Mesendoderm (in vitro differentiated cells): ENCODE data around the gene ARHGAP15.

Source experiments
- DNase-seq: peaks from one replicate; pipeline ENCODE4 v3.0.0; 2013
- H2AK5ac ChIP-seq: 2 replicates; pipeline ENCODE4 v1.6.1; 2013; ENCODE audit warnings: low read length, inconsistent platforms
- H2BK120ac ChIP-seq: 2 replicates; pipeline ENCODE4 v1.6.1; 2013; ENCODE audit warnings: low read depth, mild to moderate bottlenecking, low read length, moderate library complexity, mixed read lengths
- H2BK15ac ChIP-seq: replicated peaks from 2 replicates; pipeline ENCODE4 v1.6.1; 2013; ENCODE audit warnings: low read depth, mild to moderate bottlenecking, moderate library complexity
- H2BK5ac ChIP-seq: 2 replicates; pipeline ENCODE4 v1.6.1; 2013; ENCODE audit warnings: low read length, inconsistent platforms
- H3K18ac ChIP-seq: 2 replicates; pipeline ENCODE4 v1.6.1; 2013; ENCODE audit warnings: mild to moderate bottlenecking, low read length, mixed read lengths
- H3K23ac ChIP-seq: one replicate; pipeline ENCODE4 v1.6.1; 2013; ENCODE audit warnings: low read length
- H3K27ac ChIP-seq: 2 replicates; pipeline ENCODE4 v1.5.1; 2013; ENCODE audit warnings: low read depth, mild to moderate bottlenecking, inconsistent platforms, low read length, moderate library complexity
- H3K27me3 ChIP-seq: 2 replicates; pipeline ENCODE4 v1.6.1; 2013; ENCODE audit warnings: low read length, control low read depth, mild to moderate bottlenecking, inconsistent platforms; ENCODE audit not compliant: insufficient read depth, poor library complexity
- H3K36me3 ChIP-seq: 2 replicates; pipeline ENCODE4 v1.6.1; 2013; ENCODE audit warnings: low read length, inconsistent platforms; ENCODE audit not compliant: control insufficient read depth, insufficient read depth
- H3K4ac ChIP-seq: one replicate; pipeline ENCODE4 v1.6.1; 2013; ENCODE audit warnings: low read depth, mild to moderate bottlenecking, low read length, moderate library complexity
- H3K4me1 ChIP-seq: 2 replicates; pipeline ENCODE4 v1.6.1; 2013; ENCODE audit warnings: low read depth, low read length, inconsistent platforms; ENCODE audit not compliant: control insufficient read depth
- H3K4me2 ChIP-seq: 2 replicates; pipeline ENCODE4 v1.6.1; 2013; ENCODE audit warnings: low read length
- H3K4me3 ChIP-seq: 2 replicates; pipeline ENCODE4 v1.5.1; 2013; ENCODE audit warnings: mild to moderate bottlenecking, low read length
- H3K56ac ChIP-seq: one replicate; pipeline ENCODE4 v1.6.1; 2013; ENCODE audit warnings: low read length
- H3K79me1 ChIP-seq: 2 replicates; pipeline ENCODE4 v1.6.1; 2013; ENCODE audit warnings: low read length, inconsistent platforms
- H3K79me2 ChIP-seq: 2 replicates; pipeline ENCODE4 v1.6.1; 2013; ENCODE audit warnings: mild to moderate bottlenecking, low read length; ENCODE audit not compliant: control insufficient read depth, insufficient read depth
- H3K9ac ChIP-seq: 2 replicates; pipeline ENCODE4 v1.6.1; 2013; ENCODE audit warnings: low read length, inconsistent platforms
- H4K5ac ChIP-seq: one replicate; pipeline ENCODE4 v1.6.1; 2013; ENCODE audit warnings: low read length
- H4K8ac ChIP-seq: one replicate; pipeline ENCODE4 v1.6.1; 2013; ENCODE audit warnings: low read depth, mild to moderate bottlenecking, control low read depth, low read length, moderate library complexity
- WGBS: extraction: QIAGEN DNeasy Blood & Tissue Kit; methylation state at CpG from one replicate; pipeline ENCODE4 v1.1.7; 2013; ENCODE audit warnings: low lambda C conversion rate, missing lambda C conversion rate; ENCODE audit not compliant: insufficient coverage; ENCODE audit errors: extremely low coverage; 5-methylcytosine and 5-hydroxymethylcytosine counted together

ARHGAP15 gene

DNA sequence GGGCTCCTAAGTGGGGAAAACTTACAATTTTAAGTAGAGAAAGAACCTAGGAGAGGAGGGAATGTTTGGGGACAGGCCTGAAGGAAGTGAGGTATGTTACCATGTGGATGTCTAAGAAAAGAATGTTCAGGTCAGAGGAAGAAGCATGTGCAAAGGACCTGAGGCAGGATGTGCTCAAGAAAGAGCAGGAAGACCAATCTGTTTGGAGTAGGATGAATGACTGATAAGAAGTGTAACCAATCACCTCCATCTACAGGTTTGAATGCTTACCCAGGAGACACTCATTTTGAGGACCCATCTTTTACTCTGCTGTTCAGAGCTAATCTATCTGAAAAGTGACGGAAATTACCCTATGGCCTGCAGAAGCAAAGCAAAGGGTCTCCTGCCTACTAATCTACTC is 342.3 kb downstream of the ARHGAP15 start:
- Histone ChIP-seq H3K23ac (no peak overlapping the region), H3K9ac (no peak overlapping the region), H3K4ac (no peak overlapping the region), H3K4me3 (no peak overlapping the region), H2AK5ac (no peak overlapping the region), H3K56ac (no peak overlapping the region), H3K27me3 (no peaks in the 10 kb centered on the region), H3K4me1 (no peaks in the 10 kb centered on the region), H2BK15ac (no peak overlapping the region), H3K36me3 (no peaks in the 10 kb centered on the region), H3K27ac (no peak overlapping the region), H3K4me2 (no peak overlapping the region), H3K79me1 (no peaks in the 10 kb centered on the region), H3K18ac (no peak overlapping the region), H2BK5ac (no peak overlapping the region), H2BK120ac (no peak overlapping the region), H3K79me2 (no peaks in the 10 kb centered on the region), H4K5ac (no peak overlapping the region), H4K8ac (no peak overlapping the region)
- no peak for DNase-seq
- no CpG with 5 or more reads among the region's 1 CpG for WGBS

DNA sequence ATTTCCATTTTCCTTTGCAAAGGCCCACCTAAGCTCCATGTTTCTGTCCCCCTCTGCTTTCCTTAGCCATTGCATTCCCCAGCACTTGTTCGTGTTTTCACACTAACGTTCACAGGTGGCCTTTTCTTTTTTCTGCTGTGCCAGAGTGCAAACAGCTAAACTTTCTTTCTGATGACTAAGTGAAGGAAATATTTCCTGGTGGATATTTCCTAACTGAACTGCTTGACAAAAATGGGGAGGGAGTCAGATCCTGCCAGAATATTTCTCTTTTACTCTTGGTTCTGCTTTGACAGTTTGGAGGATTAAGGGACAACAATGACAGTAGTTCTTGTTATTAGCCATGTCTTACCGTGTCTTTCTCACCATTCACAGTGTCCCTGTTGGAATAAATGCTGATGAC is 344.0 kb downstream of the ARHGAP15 start:
- Histone ChIP-seq H3K4me2 (no peak overlapping the region), H2BK15ac (no peak overlapping the region), H3K27me3 (no peaks in the 10 kb centered on the region), H2BK5ac (no peak overlapping the region), H3K79me1 (no peaks in the 10 kb centered on the region), H2BK120ac (no peak overlapping the region), H3K9ac (no peak overlapping the region), H3K23ac (no peak overlapping the region), H3K79me2 (no peaks in the 10 kb centered on the region), H3K18ac (no peak overlapping the region), H4K5ac (no peak overlapping the region), H3K56ac (no peak overlapping the region), H3K27ac (no peak overlapping the region), H3K4me3 (no peak overlapping the region), H3K4ac (no peak overlapping the region), H4K8ac (no peak overlapping the region), H3K4me1 (no peaks in the 10 kb centered on the region), H3K36me3 (no peaks in the 10 kb centered on the region), H2AK5ac (no peak overlapping the region)
- WGBS: no CpG with 5 or more reads among the region's 3 CpGs
- DNase-seq: no peak

DNA sequence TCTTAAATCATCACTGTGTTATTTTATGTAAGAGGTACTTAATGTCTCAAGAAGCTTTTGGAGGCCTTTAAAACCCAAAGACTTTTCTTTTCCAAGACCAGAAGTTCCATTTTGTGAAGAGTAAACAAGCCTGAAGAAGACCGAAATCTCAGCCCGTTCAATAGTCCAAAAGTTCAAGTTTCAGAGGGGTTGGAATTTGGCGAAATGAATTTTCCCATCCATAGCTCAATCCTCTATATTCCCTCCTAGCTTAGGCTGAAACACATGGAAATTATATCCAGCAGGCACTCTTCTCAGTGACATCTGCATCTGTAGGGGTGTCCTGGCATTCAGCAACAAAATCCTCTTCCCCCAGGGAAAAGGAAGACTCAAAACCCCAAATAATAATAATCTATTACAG is 344.6 kb downstream of the ARHGAP15 start:
- Histone ChIP-seq H3K9ac (no peak overlapping the region), H4K5ac (no peak overlapping the region), H3K4ac (no peak overlapping the region), H3K4me3 (no peak overlapping the region), H2BK5ac (no peak overlapping the region), H2BK120ac (no peak overlapping the region), H3K79me1 (no peaks in the 10 kb centered on the region), H2BK15ac (no peak overlapping the region), H4K8ac (no peak overlapping the region), H3K27me3 (no peaks in the 10 kb centered on the region), H3K4me1 (no peaks in the 10 kb centered on the region), H3K18ac (no peak overlapping the region), H3K23ac (no peak overlapping the region), H3K79me2 (no peaks in the 10 kb centered on the region), H3K27ac (no peak overlapping the region), H2AK5ac (no peak overlapping the region), H3K56ac (no peak overlapping the region), H3K36me3 (no peaks in the 10 kb centered on the region), H3K4me2 (no peak overlapping the region)
- WGBS: no CpG with 5 or more reads among the region's 3 CpGs
- no peak for DNase-seq

DNA sequence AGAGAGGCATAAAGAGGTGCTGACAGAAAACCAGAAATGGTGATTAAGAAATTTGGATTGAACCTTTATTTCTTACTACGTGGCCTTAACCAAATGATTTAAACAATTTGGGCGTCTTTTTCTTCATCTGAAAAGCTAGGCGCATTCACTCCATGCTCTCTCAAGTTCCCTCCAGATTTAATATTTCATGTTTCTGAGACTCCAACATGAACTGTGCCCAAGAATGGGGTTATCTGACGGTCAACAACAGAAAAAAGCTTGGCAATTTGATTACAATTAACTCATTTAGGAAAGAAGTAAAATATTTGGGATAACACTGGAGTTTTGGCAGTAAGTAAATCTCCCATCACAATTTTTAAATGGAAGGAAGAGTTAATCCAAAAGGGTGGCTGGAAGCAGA is 345.4 kb downstream of the ARHGAP15 start:
- H3K79me2 ChIP-seq: no peaks in the 10 kb centered on the region
- no peak overlapping the region for H2BK5ac ChIP-seq
- H3K56ac ChIP-seq: no peak overlapping the region
- no peaks in the 10 kb centered on the region for H3K36me3 ChIP-seq
- no peak overlapping the region for H3K4ac ChIP-seq
- no peak overlapping the region for H2BK120ac ChIP-seq
- DNase-seq: no peak
- H3K27me3 ChIP-seq: no peaks in the 10 kb centered on the region
- H3K9ac ChIP-seq: no peak overlapping the region
- no peak overlapping the region for H3K18ac ChIP-seq
- no peaks in the 10 kb centered on the region for H3K4me1 ChIP-seq
- no peak overlapping the region for H3K23ac ChIP-seq
- no peak overlapping the region for H4K5ac ChIP-seq
- no peaks in the 10 kb centered on the region for H3K79me1 ChIP-seq
- no peak overlapping the region for H2BK15ac ChIP-seq
- no peak overlapping the region for H3K4me3 ChIP-seq
- no CpG with 5 or more reads among the region's 4 CpGs for WGBS
- no peak overlapping the region for H2AK5ac ChIP-seq
- H3K4me2 ChIP-seq: no peak overlapping the region
- H4K8ac ChIP-seq: no peak overlapping the region
- H3K27ac ChIP-seq: no peak overlapping the region

DNA sequence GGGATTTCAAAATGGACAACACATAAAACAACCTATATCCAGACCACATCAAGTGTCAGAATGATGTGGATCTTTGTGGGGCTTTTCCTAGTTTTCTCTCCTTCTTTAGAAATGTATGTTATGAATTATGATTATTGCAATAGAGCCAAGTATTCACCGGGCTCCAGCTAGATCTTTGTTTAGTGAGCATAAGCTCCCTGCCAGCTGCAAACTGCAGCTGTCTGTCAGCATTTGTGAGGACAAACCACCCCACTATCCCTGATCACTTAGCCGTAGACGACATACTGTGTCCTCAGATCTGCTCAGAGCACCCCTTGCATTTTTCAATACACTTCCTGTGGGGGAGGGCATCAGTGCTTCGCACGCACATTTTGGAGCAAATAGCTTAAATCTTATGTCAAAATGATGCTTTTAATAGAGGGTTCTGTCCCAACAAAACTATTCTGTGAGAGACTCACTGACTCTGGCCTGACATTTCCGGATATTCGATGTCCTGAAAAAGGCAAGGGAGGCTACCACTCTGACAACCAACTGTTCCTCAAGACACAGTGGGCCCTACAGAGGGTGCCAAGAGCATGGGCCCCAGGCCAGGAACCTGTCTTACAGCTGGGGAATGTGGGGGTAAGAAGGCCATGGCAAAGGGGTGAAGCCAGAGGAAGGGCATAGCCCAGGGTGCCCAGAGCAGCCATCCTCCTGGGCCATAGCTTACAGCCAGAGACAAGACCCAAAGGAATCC is 346.0 kb downstream of the ARHGAP15 start:
- H3K27me3 ChIP-seq: no peaks in the 10 kb centered on the region
- no peak overlapping the region for H3K4me2 ChIP-seq
- no peak overlapping the region for H4K5ac ChIP-seq
- no peak for DNase-seq
- H3K23ac ChIP-seq: no peak overlapping the region
- H3K4ac ChIP-seq: no peak overlapping the region
- no peak overlapping the region for H3K9ac ChIP-seq
- no peak overlapping the region for H4K8ac ChIP-seq
- WGBS: no CpG with 5 or more reads among the region's 7 CpGs
- no peaks in the 10 kb centered on the region for H3K4me1 ChIP-seq
- H3K4me3 ChIP-seq: no peak overlapping the region
- no peak overlapping the region for H3K27ac ChIP-seq
- no peaks in the 10 kb centered on the region for H3K79me2 ChIP-seq
- H3K56ac ChIP-seq: no peak overlapping the region
- no peak overlapping the region for H2BK120ac ChIP-seq
- no peak overlapping the region for H2BK5ac ChIP-seq
- H3K36me3 ChIP-seq: no peaks in the 10 kb centered on the region
- no peak overlapping the region for H2BK15ac ChIP-seq
- no peak overlapping the region for H2AK5ac ChIP-seq
- H3K18ac ChIP-seq: no peak overlapping the region
- H3K79me1 ChIP-seq: no peaks in the 10 kb centered on the region
